ENCODE measurements around the gene PTPRE. TPM values are rescaled to one million over a fixed set of nuclear protein-coding genes. Genes with fewer than 3 reads are reported as not detected.

Gene PTPRE
- polyA plus RNA-seq, 1 donor (not counting 4 experiments of a cell fraction or from before 2014, with no cell fraction given): 15.1 TPM

DNA sequence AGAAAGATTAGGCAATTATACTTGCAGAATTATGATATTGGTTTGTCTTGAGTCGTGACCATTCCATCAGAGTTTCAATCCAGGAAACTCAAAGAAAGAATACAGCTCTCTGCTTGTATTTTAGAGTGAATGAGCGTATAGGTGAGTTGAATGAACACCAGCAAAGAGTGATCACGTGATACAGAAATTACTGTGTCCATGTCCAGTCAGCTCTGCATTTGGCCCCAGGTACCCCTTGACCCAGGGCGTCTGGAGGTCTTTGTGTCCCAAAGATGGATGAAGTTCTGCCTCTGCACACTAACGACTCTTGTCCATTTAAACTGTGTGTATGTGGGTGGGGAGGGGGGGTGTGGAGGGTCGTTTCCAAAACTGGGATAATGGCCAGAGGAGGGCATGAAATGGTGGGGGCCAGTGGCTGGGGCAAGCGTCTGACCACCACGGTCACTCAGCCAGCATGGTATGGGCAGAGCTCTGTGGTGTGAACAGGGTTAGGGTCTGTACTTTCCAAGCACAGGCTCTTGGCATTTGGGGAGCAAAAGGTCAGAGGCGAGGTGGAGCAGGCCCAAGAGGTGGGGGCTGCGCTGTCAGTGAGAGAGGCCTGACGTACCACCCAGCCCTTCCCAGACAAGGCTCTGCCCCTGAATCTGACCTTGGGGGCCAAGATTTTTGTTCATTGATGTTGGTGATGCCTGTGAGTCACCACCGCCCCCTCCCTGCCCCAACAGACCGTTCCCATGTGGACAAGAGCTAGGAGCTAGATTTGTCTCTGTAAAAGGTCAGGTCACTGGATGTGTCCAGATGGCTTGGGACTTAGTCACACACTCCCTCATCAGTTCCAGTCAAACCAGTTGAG lies 1.4 kb downstream of the PTPRE start:
- FAIRE-seq: no peak
- Histone ChIP-seq H3K79me2 (ENCODE audit: control insufficient read depth, insufficient read depth, low read length) (no peaks in the 10 kb centered on the region), H3K4me3 (ENCODE audit: control insufficient read depth in 2 of 3, extremely low read depth in 1 of 3, insufficient read depth in 2 of 3, low read depth in 1 of 3, low read length in 3 of 3) (no peak overlapping the region), H3K9me1 (ENCODE audit: control insufficient read depth, extremely low read depth, insufficient read depth, low read length) (no peaks in the 10 kb centered on the region), H3K4me1 (ENCODE audit: control insufficient read depth, extremely low read depth, insufficient read depth, low read length) (no peaks in the 10 kb centered on the region), H3K4me2 (ENCODE audit: control insufficient read depth, extremely low read depth, insufficient read depth, low read depth, low read length) (no peak overlapping the region), H2AFZ (ENCODE audit: control insufficient read depth, low read length) (no peak overlapping the region), H3K9me3 (ENCODE audit: control insufficient read depth, low read depth, low read length) (no peaks in the 10 kb centered on the region), H3K27me3 (ENCODE audit: control insufficient read depth, extremely low read depth, insufficient read depth, low read length) (peaks cover 35% of the 10 kb centered on the region), H3K9ac (ENCODE audit: control insufficient read depth, extremely low read depth, insufficient read depth, low read length) (no peak overlapping the region), H3K36me3 (ENCODE audit: control insufficient read depth in 2 of 2, extremely low read depth in 1 of 2, insufficient read depth in 2 of 2, low read length in 2 of 2) (no peaks in the 10 kb centered on the region), H4K20me1 (ENCODE audit: control insufficient read depth, extremely low read depth, insufficient read depth, low read length) (no peaks in the 10 kb centered on the region), H3K27ac (ENCODE audit: control insufficient read depth, insufficient read depth, low read length) (no peak overlapping the region)
- no peak for DNase-seq (ENCODE audit: low read depth, low spot score)
- dilution Hi-C loops (cut with MboI; ENCODE audit: extremely low pct_ligation_motif_present, low sequenced_read_pairs): no loop called here
- TF ChIP-seq EZH2 (IDR thresholded peaks at IDR 0.05; ENCODE audit: low read length) (no peak), CTCF (optimal IDR thresholded peaks at IDR 0.05 in 1 of 3, IDR thresholded peaks at IDR 0.05 in 1 of 3, conservative IDR thresholded peaks at IDR 0.05 in 1 of 3; ENCODE audit: extremely low read depth in 1 of 3, insufficient read depth in 2 of 3, low read length in 3 of 3) (no peak)

GRCh38 chr10:127908959-127909267 lies 2.0 kb downstream of the PTPRE start:
- H3K79me2 ChIP-seq (ENCODE audit: control insufficient read depth, insufficient read depth, low read length): no peaks in the 10 kb centered on the region
- H3K36me3 ChIP-seq (ENCODE audit: control insufficient read depth in 2 of 2, extremely low read depth in 1 of 2, insufficient read depth in 2 of 2, low read length in 2 of 2): no peaks in the 10 kb centered on the region
- H3K4me1 ChIP-seq (ENCODE audit: control insufficient read depth, extremely low read depth, insufficient read depth, low read length): no peaks in the 10 kb centered on the region
- peaks cover 35% of the 10 kb centered on the region for H3K27me3 ChIP-seq (ENCODE audit: control insufficient read depth, extremely low read depth, insufficient read depth, low read length)
- FAIRE-seq (no peak), DNase-seq (ENCODE audit: low read depth, low spot score) (no peak)
- TF ChIP-seq CTCF (optimal IDR thresholded peaks at IDR 0.05 in 1 of 3, IDR thresholded peaks at IDR 0.05 in 1 of 3, conservative IDR thresholded peaks at IDR 0.05 in 1 of 3; ENCODE audit: extremely low read depth in 1 of 3, insufficient read depth in 2 of 3, low read length in 3 of 3) (no peak), EZH2 (IDR thresholded peaks at IDR 0.05; ENCODE audit: low read length) (no peak)
- no peak overlapping the region for H3K4me2 ChIP-seq (ENCODE audit: control insufficient read depth, extremely low read depth, insufficient read depth, low read depth, low read length)
- no peak overlapping the region for H2AFZ ChIP-seq (ENCODE audit: control insufficient read depth, low read length)
- H3K27ac ChIP-seq (ENCODE audit: control insufficient read depth, insufficient read depth, low read length): no peak overlapping the region
- no peaks in the 10 kb centered on the region for H3K9me1 ChIP-seq (ENCODE audit: control insufficient read depth, extremely low read depth, insufficient read depth, low read length)
- H4K20me1 ChIP-seq (ENCODE audit: control insufficient read depth, extremely low read depth, insufficient read depth, low read length): no peaks in the 10 kb centered on the region
- dilution Hi-C loops (cut with MboI; ENCODE audit: extremely low pct_ligation_motif_present, low sequenced_read_pairs): no loop called here
- H3K9me3 ChIP-seq (ENCODE audit: control insufficient read depth, low read depth, low read length): no peaks in the 10 kb centered on the region
- no peak overlapping the region for H3K9ac ChIP-seq (ENCODE audit: control insufficient read depth, extremely low read depth, insufficient read depth, low read length)
- no peak overlapping the region for H3K4me3 ChIP-seq (ENCODE audit: control insufficient read depth in 2 of 3, extremely low read depth in 1 of 3, insufficient read depth in 2 of 3, low read depth in 1 of 3, low read length in 3 of 3)

Data from keratinocyte (primary cell).